Osteocyte (in vitro differentiated cells): ENCODE data around the gene NRROS. TPM values are rescaled to one million over a fixed set of nuclear protein-coding genes. Genes with fewer than 3 reads are reported as not detected.

ENCODE experiments used
- DNase-seq: peaks from one replicate; pipeline ENCODE4 v3.0.0; 2021; ENCODE audit warnings: mixed read lengths; ENCODE audit not compliant: unreplicated experiment; ENCODE audit errors: extremely low spot score
- H3K27ac Mint-ChIP-seq: one replicate; pipeline ENCODE4 v1.8.0; 2021; ENCODE audit warnings: mild to moderate bottlenecking, mixed read lengths; ENCODE audit not compliant: unreplicated experiment
- H3K27me3 Mint-ChIP-seq: one replicate; pipeline ENCODE4 v1.8.0; 2021; ENCODE audit warnings: mixed read lengths; ENCODE audit not compliant: unreplicated experiment
- H3K36me3 Mint-ChIP-seq: one replicate; pipeline ENCODE4 v1.8.0; 2021; ENCODE audit warnings: mixed read lengths; ENCODE audit not compliant: unreplicated experiment
- H3K4me1 Mint-ChIP-seq: one replicate; pipeline ENCODE4 v1.8.0; 2021; ENCODE audit warnings: mixed read lengths; ENCODE audit not compliant: unreplicated experiment
- H3K4me3 Mint-ChIP-seq: one replicate; pipeline ENCODE4 v1.8.0; 2021; ENCODE audit warnings: mild to moderate bottlenecking, moderate library complexity, mixed read lengths; ENCODE audit not compliant: unreplicated experiment
- H3K9me3 Mint-ChIP-seq: one replicate; pipeline ENCODE4 v1.8.0; 2021; ENCODE audit warnings: mixed read lengths; ENCODE audit not compliant: unreplicated experiment
- total RNA-seq: library from RNA; stranded (reverse); gene quantifications from 2 replicates; pipeline ENCODE4 v1.2.1, GENCODE V29; 2021
- TF ChIP-seq, protein P1 (sequence below): fragments of 200-600 bp; sonication (generic); IDR thresholded peaks from 2 replicates; pipeline ENCODE4 v1.5.0; 2021; ENCODE audit warnings: antibody characterized with exemption, mild to moderate bottlenecking, moderate library complexity

Gene NRROS
- total RNA-seq, 1 donor from 2014 or later, result 0.13 TPM

DNA sequence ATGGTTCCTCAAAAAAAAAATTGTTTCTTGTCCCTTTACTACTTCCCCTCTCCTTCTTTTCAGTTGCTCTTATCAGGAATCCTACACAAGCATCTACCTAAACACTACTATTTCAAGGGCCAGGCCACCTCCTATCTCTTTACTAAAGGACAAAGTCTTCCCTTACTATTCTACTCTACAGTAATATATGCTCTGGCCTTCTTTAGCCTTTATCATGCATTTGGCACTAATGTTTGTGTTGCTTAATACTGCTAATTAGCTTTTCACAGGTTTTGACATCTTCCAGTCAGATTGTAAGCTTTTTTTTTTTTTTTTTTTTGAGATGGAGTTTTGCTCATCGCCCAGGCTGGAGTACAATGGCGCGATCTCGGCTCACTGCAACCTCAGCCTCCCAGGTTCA lies 67.2 kb downstream of the NRROS start:
- H3K9me3 Mint-ChIP-seq, result no peaks in the 10 kb centered on the region
- H3K27ac Mint-ChIP-seq, result no peak overlapping the region
- peaks cover 6% of the 10 kb centered on the region for H3K27me3 Mint-ChIP-seq
- TF ChIP-seq, protein P1, sequence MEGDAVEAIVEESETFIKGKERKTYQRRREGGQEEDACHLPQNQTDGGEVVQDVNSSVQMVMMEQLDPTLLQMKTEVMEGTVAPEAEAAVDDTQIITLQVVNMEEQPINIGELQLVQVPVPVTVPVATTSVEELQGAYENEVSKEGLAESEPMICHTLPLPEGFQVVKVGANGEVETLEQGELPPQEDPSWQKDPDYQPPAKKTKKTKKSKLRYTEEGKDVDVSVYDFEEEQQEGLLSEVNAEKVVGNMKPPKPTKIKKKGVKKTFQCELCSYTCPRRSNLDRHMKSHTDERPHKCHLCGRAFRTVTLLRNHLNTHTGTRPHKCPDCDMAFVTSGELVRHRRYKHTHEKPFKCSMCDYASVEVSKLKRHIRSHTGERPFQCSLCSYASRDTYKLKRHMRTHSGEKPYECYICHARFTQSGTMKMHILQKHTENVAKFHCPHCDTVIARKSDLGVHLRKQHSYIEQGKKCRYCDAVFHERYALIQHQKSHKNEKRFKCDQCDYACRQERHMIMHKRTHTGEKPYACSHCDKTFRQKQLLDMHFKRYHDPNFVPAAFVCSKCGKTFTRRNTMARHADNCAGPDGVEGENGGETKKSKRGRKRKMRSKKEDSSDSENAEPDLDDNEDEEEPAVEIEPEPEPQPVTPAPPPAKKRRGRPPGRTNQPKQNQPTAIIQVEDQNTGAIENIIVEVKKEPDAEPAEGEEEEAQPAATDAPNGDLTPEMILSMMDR, result no peak
- no peak overlapping the region for H3K4me3 Mint-ChIP-seq
- H3K36me3 Mint-ChIP-seq, result peaks cover 3% of the 10 kb centered on the region
- no peak for DNase-seq
- peaks cover 8% of the 10 kb centered on the region for H3K4me1 Mint-ChIP-seq

DNA sequence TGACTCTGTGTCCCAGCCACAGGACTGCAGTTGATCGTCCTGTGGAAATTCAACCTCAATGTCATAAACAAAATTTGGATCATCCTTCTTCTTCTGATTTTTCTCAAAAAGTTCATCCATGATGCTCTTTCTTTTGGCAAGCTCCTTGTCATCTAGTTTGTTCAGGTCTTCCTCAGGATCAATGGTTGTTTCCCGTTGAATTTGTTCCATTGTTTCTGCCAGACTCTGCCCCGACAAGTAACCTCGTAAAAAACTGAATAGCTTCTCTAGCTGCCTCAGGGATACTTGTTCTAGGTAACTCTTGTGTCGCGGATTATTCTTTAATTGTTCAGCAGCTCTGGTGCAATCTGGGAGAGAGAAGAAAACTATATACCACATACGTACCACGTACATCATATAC lies 68.1 kb downstream of the NRROS start:
- Mint-ChIP-seq H3K4me1 (peaks cover 9% of the 10 kb centered on the region), H3K36me3 (peaks cover 3% of the 10 kb centered on the region), H3K9me3 (no peaks in the 10 kb centered on the region), H3K27ac (no peak overlapping the region), H3K4me3 (no peak overlapping the region), H3K27me3 (peaks cover 4% of the 10 kb centered on the region)
- DNase-seq, result no peak
- TF ChIP-seq, protein P1, result no peak

DNA sequence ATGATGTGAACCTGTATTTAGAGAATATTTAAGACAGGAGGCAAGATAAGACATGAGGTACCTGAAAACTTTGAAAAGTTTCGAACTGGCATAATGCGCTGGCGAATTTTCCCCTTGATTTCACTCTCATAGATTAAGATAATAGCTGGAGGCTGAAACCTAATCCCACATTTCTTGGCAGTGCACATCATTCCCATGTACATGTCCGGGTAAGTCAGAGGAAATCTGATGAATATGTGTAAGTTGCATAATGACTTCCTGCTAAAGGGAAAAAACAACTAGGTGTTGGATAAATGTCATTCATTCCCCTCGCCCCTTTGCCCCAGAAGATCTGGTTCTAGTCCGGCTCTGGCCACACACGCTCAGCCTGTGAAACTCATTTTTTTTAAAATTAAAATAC lies 69.0 kb downstream of the NRROS start:
- TF ChIP-seq, protein P1, result no peak
- no peak overlapping the region for H3K27ac Mint-ChIP-seq
- H3K4me3 Mint-ChIP-seq, result no peak overlapping the region
- peaks cover 17% of the 10 kb centered on the region for H3K4me1 Mint-ChIP-seq
- H3K9me3 Mint-ChIP-seq, result no peaks in the 10 kb centered on the region
- H3K27me3 Mint-ChIP-seq, result no peaks in the 10 kb centered on the region
- H3K36me3 Mint-ChIP-seq, result peaks cover 3% of the 10 kb centered on the region
- no peak for DNase-seq

Other genes with a start within 250 kb of the NRROS start
- 86.7 and 91.2 TPM in 2 replicates for gene UBXN7, start 207.3 kb upstream of the NRROS start, total RNA-seq
- 17.2 and 19.8 TPM in 2 replicates for gene RNF168, start 135.9 kb upstream of the NRROS start, total RNA-seq
- gene SMCO1, start 124.3 kb upstream of the NRROS start, total RNA-seq, result not detected in 2 replicates
- gene WDR53, start 71.1 kb upstream of the NRROS start, total RNA-seq, result 15.4 and 16.5 TPM in 2 replicates
- gene FBXO45, start 71.0 kb upstream of the NRROS start, total RNA-seq, result 7.8 and 8.2 TPM in 2 replicates
- 3.8 and 4.1 TPM in 2 replicates for gene CEP19, start 72.6 kb downstream of the NRROS start, total RNA-seq
- 26.6 and 27.2 TPM in 2 replicates for gene PIGX, start 72.7 kb downstream of the NRROS start, total RNA-seq
- gene PAK2, start 100.2 kb downstream of the NRROS start, total RNA-seq, result 76.7 and 79.4 TPM in 2 replicates
- gene SENP5, start 228.2 kb downstream of the NRROS start, total RNA-seq, result 35.9 and 36.9 TPM in 2 replicates